Lung (tissue), 12 donors: ENCODE data around the gene SHCBP1L. TPM values are rescaled to one million over a fixed set of nuclear protein-coding genes. Genes with fewer than 3 reads are reported as not detected.
A peak's percentile ranks its signal among the peaks of the same experiment; 100 is the strongest.

Experiments
- ATAC-seq: fragments of 200-7000 bp; cut with Tn5 transposase; one replicate; pipeline ENCODE4 v1.9.1; 2020; ENCODE audit warnings: moderate number of reproducible peaks; ENCODE audit not compliant: insufficient read depth, low FRiP score
- DNase-seq, 3 donors: peaks; one replicate each; pipeline ENCODE4 v3.0.0-alpha.2; 2013 to 2017
- H3K27ac ChIP-seq, 2 donors: one replicate each; pipeline ENCODE4 v1.5.1; 2013; ENCODE audit warnings: mild to moderate bottlenecking in 2 of 2, moderate library complexity in 2 of 2, control low read depth in 1 of 2, inconsistent platforms in 1 of 2, low read depth in 1 of 2, low read length in 1 of 2
- H3K27me3 ChIP-seq, 3 donors: one replicate each; pipeline ENCODE4 v1.5.1; 2013; ENCODE audit warnings: low read length in 2 of 3; ENCODE audit not compliant: control insufficient read depth in 3 of 3, insufficient read depth in 3 of 3
- H3K36me3 ChIP-seq, 4 donors: one replicate each; pipeline ENCODE4 v1.5.1; 2013; ENCODE audit warnings: low read length in 4 of 4, mild to moderate bottlenecking in 1 of 4, moderate library complexity in 1 of 4; ENCODE audit not compliant: control insufficient read depth in 4 of 4, insufficient read depth in 4 of 4
- H3K4me1 ChIP-seq, 5 donors: one replicate each; pipeline ENCODE4 v1.5.1; 2013; ENCODE audit warnings: low read length in 5 of 5, mild to moderate bottlenecking in 2 of 5, moderate library complexity in 1 of 5; ENCODE audit not compliant: control insufficient read depth in 5 of 5, insufficient read depth in 5 of 5
- H3K4me3 ChIP-seq: one replicate; pipeline ENCODE4 v1.5.1; 2013; ENCODE audit warnings: mild to moderate bottlenecking, control low read depth, moderate library complexity
- H3K9ac ChIP-seq, 2 donors: one replicate each; pipeline ENCODE4 v1.5.1; 2013; ENCODE audit warnings: low read length in 2 of 2, control low read depth in 1 of 2; ENCODE audit not compliant: insufficient read depth in 1 of 2
- H3K9me3 ChIP-seq, 4 donors: one replicate each; pipeline ENCODE4 v1.5.1; 2013; ENCODE audit warnings: low read length in 3 of 4, mild to moderate bottlenecking in 1 of 4, moderate library complexity in 1 of 4; ENCODE audit not compliant: control insufficient read depth in 4 of 4, insufficient read depth in 3 of 4
- WGBS, 2 donors: extraction: QIAGEN DNeasy Blood & Tissue Kit; methylation state at CpG; one replicate each; pipeline ENCODE4 v1.1.7; 2013; 5-methylcytosine and 5-hydroxymethylcytosine counted together
- polyA plus RNA-seq, 2 donors: library from polyadenylated mRNA; stranded (reverse); fragments of 200-250 nt; gene quantifications; one replicate each; pipeline ENCODE4 v1.2.1, GENCODE V29; 2013
- total RNA-seq, 2 donors: library from RNA; depleted of rRNA in 1 of 2; stranded (reverse); fragments of >200 nt in 1 of 2; gene quantifications; one replicate each; pipeline ENCODE4 v1.2.1, GENCODE V29; 2014 to 2021
- TF ChIP-seq, protein P1 (sequence below): IDR thresholded peaks from 2 replicates; pipeline ENCODE4 v1.5.1; 2012; ENCODE audit warnings: mild to moderate bottlenecking; ENCODE audit errors: control extremely low read depth, extremely low read depth
- donor health status: control.
- donor health status: control.
- donor health status: Bipolar disorder and iron deficiency.
- donor health status: healthy.
- donor health status: DM: yes; HTN: yes; CAD: no.

Gene SHCBP1L
- total and polyA plus RNA-seq, 4 donors = not detected

DNA sequence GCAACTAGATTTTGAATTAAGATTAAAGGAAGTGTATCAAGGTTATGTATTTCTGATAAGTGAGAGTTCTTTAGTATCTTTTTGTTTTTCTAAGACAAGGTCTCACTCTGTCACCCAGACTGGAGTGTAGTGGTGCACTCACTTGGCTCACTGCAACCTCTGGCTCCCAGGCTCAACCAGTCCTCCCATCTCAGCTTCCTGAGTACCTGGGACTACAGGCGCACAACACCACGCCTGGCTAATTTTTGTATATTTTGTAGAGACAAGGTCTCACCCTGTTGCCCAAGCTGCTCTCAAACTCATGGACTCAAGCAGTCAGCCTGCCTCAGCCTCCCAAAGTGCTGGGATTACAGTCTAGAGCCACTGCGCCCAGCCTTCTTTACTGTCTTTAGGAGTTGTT is 80.1 kb downstream of the SHCBP1L start:
- Histone ChIP-seq H3K9ac (no peak overlapping the region), H3K36me3 (peaks cover 32 to 80% (median 59%) of the 10 kb centered on the region in 4 donors), H3K9me3 (no peaks in the 10 kb centered on the region), H3K4me1 (no peaks in the 10 kb centered on the region), H3K27ac (no peak overlapping the region), H3K4me3 (no peak overlapping the region), H3K27me3 (no peaks in the 10 kb centered on the region)
- 94 to 96% methylated on average over 3 of the region's 3 CpGs for WGBS, 2 donors
- TF ChIP-seq, protein P1, sequence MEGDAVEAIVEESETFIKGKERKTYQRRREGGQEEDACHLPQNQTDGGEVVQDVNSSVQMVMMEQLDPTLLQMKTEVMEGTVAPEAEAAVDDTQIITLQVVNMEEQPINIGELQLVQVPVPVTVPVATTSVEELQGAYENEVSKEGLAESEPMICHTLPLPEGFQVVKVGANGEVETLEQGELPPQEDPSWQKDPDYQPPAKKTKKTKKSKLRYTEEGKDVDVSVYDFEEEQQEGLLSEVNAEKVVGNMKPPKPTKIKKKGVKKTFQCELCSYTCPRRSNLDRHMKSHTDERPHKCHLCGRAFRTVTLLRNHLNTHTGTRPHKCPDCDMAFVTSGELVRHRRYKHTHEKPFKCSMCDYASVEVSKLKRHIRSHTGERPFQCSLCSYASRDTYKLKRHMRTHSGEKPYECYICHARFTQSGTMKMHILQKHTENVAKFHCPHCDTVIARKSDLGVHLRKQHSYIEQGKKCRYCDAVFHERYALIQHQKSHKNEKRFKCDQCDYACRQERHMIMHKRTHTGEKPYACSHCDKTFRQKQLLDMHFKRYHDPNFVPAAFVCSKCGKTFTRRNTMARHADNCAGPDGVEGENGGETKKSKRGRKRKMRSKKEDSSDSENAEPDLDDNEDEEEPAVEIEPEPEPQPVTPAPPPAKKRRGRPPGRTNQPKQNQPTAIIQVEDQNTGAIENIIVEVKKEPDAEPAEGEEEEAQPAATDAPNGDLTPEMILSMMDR = no peak
- ATAC-seq (no peak), DNase-seq (no peak)

DNA sequence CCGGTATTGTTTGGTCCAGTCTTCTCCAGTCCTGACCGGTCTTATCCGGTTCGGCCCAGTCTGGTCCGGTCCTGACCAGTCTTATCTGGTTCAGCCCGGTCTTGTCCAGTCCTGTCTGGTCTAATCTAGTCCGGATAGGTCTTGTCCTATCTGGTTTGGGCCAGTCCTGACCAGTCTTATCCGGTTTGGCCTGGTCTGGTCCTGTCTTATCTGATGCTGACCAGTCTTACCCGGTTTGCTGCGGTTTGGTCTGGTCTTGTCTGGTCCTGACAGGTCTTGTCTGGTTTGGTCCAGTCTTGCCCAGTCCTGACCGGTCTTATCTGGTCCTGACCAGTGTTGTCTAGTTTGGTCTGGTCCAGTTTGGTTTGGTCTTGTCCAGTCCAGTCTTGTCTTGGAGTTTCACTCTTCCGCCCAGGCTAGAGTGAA is 83.7 kb downstream of the SHCBP1L start:
- H3K4me1 ChIP-seq = no peaks in the 10 kb centered on the region
- H3K27ac ChIP-seq = no peak overlapping the region
- no peak for ATAC-seq
- no peak overlapping the region for H3K4me3 ChIP-seq
- H3K9ac ChIP-seq = no peak overlapping the region
- no peaks in the 10 kb centered on the region for H3K27me3 ChIP-seq
- TF ChIP-seq, protein P1 = no peak
- peaks cover 22 to 75% (median 41%) of the 10 kb centered on the region in 4 donors for H3K36me3 ChIP-seq
- 97 to 98% methylated on average over 12 of the region's 12 CpGs for WGBS, 2 donors
- H3K9me3 ChIP-seq = no peaks in the 10 kb centered on the region
- peak; percentile 18 to 45 (median 18) for DNase-seq

DNA sequence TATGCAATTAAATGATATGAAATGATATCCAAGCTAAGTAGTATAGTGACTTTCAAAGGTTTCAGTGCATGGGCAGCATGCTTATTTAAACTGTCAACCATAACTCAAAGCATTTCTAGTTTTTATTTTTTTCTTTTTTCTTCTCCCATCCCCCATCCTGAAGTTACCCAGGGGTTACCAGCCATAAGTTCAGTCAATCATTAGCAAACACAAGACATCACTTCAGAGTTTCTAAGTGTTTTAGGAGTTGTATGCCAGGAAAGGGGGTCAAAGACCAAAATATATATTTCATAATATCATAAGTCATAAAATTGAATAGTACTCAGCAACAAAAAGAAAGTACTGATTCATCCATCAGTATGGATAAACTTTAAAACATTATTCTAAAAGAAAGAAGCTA is 85.1 kb downstream of the SHCBP1L start:
- TF ChIP-seq, protein P1 = no peak
- no peak overlapping the region for H3K4me3 ChIP-seq
- no peak overlapping the region for H3K27ac ChIP-seq
- no peaks in the 10 kb centered on the region for H3K27me3 ChIP-seq
- no peak overlapping the region for H3K9ac ChIP-seq
- peaks cover 21 to 68% (median 35%) of the 10 kb centered on the region in 4 donors for H3K36me3 ChIP-seq
- H3K9me3 ChIP-seq = no peaks in the 10 kb centered on the region
- no peak for ATAC-seq
- DNase-seq = no peak
- no peaks in the 10 kb centered on the region for H3K4me1 ChIP-seq

DNA sequence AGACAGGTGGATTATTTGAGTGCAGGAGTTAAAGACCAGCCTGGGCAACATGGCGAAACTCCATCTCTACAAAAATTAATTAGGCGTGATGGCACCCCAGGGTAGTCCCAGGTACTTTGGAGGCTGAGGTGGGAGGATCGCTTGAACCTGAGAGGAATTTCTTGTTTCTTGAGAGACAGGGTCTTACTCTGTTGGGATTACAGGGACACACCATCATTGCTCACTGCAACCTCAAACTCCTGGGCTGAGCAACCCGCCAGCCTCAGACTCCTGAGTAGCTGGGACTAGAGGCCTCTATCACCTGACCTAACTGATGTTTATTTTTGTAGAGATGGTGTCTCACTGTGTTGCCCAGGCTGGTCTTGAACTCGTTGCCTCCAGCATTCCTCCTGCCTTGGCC is 89.0 kb downstream of the SHCBP1L start:
- Histone ChIP-seq H3K9me3 (no peaks in the 10 kb centered on the region), H3K4me3 (no peak overlapping the region), H3K36me3 (peaks cover 19 to 72% (median 44%) of the 10 kb centered on the region in 4 donors), H3K27me3 (no peaks in the 10 kb centered on the region), H3K9ac (no peak overlapping the region), H3K27ac (no peak overlapping the region), H3K4me1 (no peaks in the 10 kb centered on the region)
- TF ChIP-seq, protein P1 = no peak
- ATAC-seq = no peak
- DNase-seq = no peak
- WGBS, 2 donors = 95 to 97% methylated on average over 5 of the region's 5 CpGs
